B cell (primary cell): Measurements from ENCODE around the gene UBE2D3. TPM values are rescaled to one million over a fixed set of nuclear protein-coding genes. Genes with fewer than 3 reads are reported as not detected.

Source experiments
- ATAC-seq: fragments of 200-7000 bp; cut with Tn5 transposase; one replicate; pipeline ENCODE4 v1.10.0; 2021; ENCODE audit warnings: low read depth, mild to moderate bottlenecking, moderate number of reproducible peaks, moderate library complexity
- CTCF ChIA-PET: fragments of 350-600 bp; sonication (Branson Sonifier 250); formaldehyde crosslinking; loops from one replicate; lab custom pipeline; 2021; ENCODE audit warnings: antibody characterized with exemption, inconsistent platforms; lab: Charles Lee
- POLR2A ChIA-PET: fragments of 350-600 bp; sonication (Branson Sonifier 250); formaldehyde crosslinking; loops from one replicate; lab custom pipeline; 2021; ENCODE audit warnings: antibody characterized with exemption; lab: Charles Lee
- DNase-seq: peaks from one replicate; pipeline ENCODE4 v3.0.0; 2013
- H2AFZ ChIP-seq: 2 replicates; pipeline ENCODE4 v1.6.1; 2012; ENCODE audit warnings: mild to moderate bottlenecking, low read depth, low read length; ENCODE audit not compliant: insufficient read depth, poor library complexity, severe bottlenecking
- H3K27ac ChIP-seq, 2 donors: 1 replicate in 1 of 2; 2 replicates in 1 of 2; pipeline ENCODE4 v1.5.1; 2012 to 2013; ENCODE audit warnings: low read length in 2 of 2, mild to moderate bottlenecking in 2 of 2, moderate library complexity in 1 of 2
- H3K27me3 ChIP-seq, 4 experiments: fragments of 200-600 bp in 1 of 4; sonication (generic) in 1 of 4; replicated peaks in 1 of 4; 1 replicate in 2 of 4; 2 replicates in 2 of 4; pipeline versions ENCODE4 v1.6.1 to v1.7.0; 2013 to 2016; ENCODE audit warnings: low read length in 3 of 4, mild to moderate bottlenecking in 2 of 4, mixed read lengths in 1 of 4, moderate library complexity in 1 of 4; ENCODE audit not compliant: insufficient read depth in 4 of 4, control insufficient read depth in 3 of 4; ENCODE audit errors: control extremely low read depth in 1 of 4
- H3K36me3 ChIP-seq, 2 experiments: replicated peaks in 1 of 2; 1 replicate in 1 of 2; 2 replicates in 1 of 2; pipeline versions ENCODE4 v1.6.1 to v1.7.1; 2013; ENCODE audit warnings: low read length in 1 of 2; ENCODE audit not compliant: insufficient read depth in 2 of 2, control insufficient read depth in 1 of 2; ENCODE audit errors: control extremely low read depth in 1 of 2, extremely low read depth in 1 of 2
- H3K4me1 ChIP-seq, 2 donors: fragments of 200-600 bp in 1 of 2; sonication (generic) in 1 of 2; 1 replicate in 1 of 2; 2 replicates in 1 of 2; pipeline versions ENCODE4 v1.5.1 to v1.6.1; 2013 to 2017; ENCODE audit warnings: low read length in 2 of 2; ENCODE audit not compliant: control insufficient read depth in 2 of 2, insufficient read depth in 2 of 2
- H3K4me2 ChIP-seq: replicated peaks from 2 replicates; pipeline ENCODE3; 2012; ENCODE audit warnings: mild to moderate bottlenecking, low read depth, low read length; ENCODE audit not compliant: poor library complexity, severe bottlenecking
- H3K4me3 ChIP-seq, 5 experiments: fragments of 200-600 bp in 1 of 5; sonication (generic) in 1 of 5; 1 replicate in 3 of 5; 2 replicates in 2 of 5; pipeline versions ENCODE4 v1.5.1 to v1.7.0; 2011 to 2016; ENCODE audit warnings: low read length in 4 of 5, mild to moderate bottlenecking in 4 of 5, low read depth in 2 of 5, control low read depth in 1 of 5, moderate library complexity in 1 of 5; ENCODE audit not compliant: insufficient read depth in 1 of 5; ENCODE audit errors: control extremely low read depth in 1 of 5, extremely low read depth in 1 of 5
- H3K79me2 ChIP-seq: fragments of 200-600 bp; sonication (generic); one replicate; pipeline ENCODE4 v1.6.0; 2016; ENCODE audit warnings: low read length; ENCODE audit not compliant: control insufficient read depth, insufficient read depth
- H3K9ac ChIP-seq: fragments of 200-600 bp; sonication (generic); 2 replicates; pipeline ENCODE4 v1.6.1; 2017; ENCODE audit warnings: mild to moderate bottlenecking, low read length, moderate library complexity
- H3K9me3 ChIP-seq, 3 donors: one replicate each; pipeline versions ENCODE4 v1.6.1 to v1.7.1; 2013; ENCODE audit warnings: low read length in 2 of 3; ENCODE audit not compliant: control insufficient read depth in 2 of 3, insufficient read depth in 1 of 3; ENCODE audit errors: control extremely low read depth in 1 of 3
- H4K20me1 ChIP-seq: 2 replicates; pipeline ENCODE4 v1.6.0; 2012; ENCODE audit warnings: mild to moderate bottlenecking, low read length; ENCODE audit not compliant: insufficient read depth, control insufficient read depth, poor library complexity, severe bottlenecking
- H3K27ac Mint-ChIP-seq: one replicate; pipeline ENCODE4 v1.8.0; 2021; ENCODE audit warnings: mixed read lengths
- H3K27me3 Mint-ChIP-seq: one replicate; pipeline ENCODE4 v1.8.0; 2021; ENCODE audit warnings: mixed read lengths
- H3K4me1 Mint-ChIP-seq: one replicate; pipeline ENCODE4 v1.8.0; 2021; ENCODE audit warnings: mixed read lengths
- H3K4me3 Mint-ChIP-seq: one replicate; pipeline ENCODE4 v1.8.0; 2021; ENCODE audit warnings: mixed read lengths
- H3K9me3 Mint-ChIP-seq: one replicate; pipeline ENCODE4 v1.8.0; 2022; ENCODE audit warnings: mixed read lengths; ENCODE audit not compliant: insufficient read depth
- EZH2 ChIP-seq: IDR thresholded peaks from 2 replicates; pipeline ENCODE4 v1.6.1; 2012; ENCODE audit warnings: borderline replicate concordance, low read depth, mild to moderate bottlenecking, moderate library complexity, low read length; ENCODE audit not compliant: insufficient read depth, poor library complexity, severe bottlenecking
- WGBS: methylation state at CpG from one replicate; pipeline ENCODE4 v1.1.5; 2013; ENCODE audit warnings: missing lambda C conversion rate; ENCODE audit not compliant: insufficient coverage; 5-methylcytosine and 5-hydroxymethylcytosine counted together
- intact Hi-C: fragments of 100-400 bp; cut with micrococcal nuclease; formaldehyde crosslinking; loops from one replicate; pipeline ENCODE4 v1.10.0; 2022
- polyA plus RNA-seq: library from polyadenylated mRNA; depleted of rRNA; stranded (reverse); fragments of >200 nt; gene quantifications from 2 replicates; pipeline ENCODE4 v1.2.3, GENCODE V29; 2012
- total RNA-seq, 2 donors: library from RNA; stranded (reverse); fragments of 120-200 nt in 1 of 2; gene quantifications; 1 replicate in 1 of 2; 2 replicates in 1 of 2; pipeline versions ENCODE4 v1.2.3 to v1.2.4, GENCODE V29; 2013 to 2022
- TF ChIP-seq, protein P1 (sequence below): fragments of 200-600 bp; IDR thresholded peaks from one replicate; pipeline ENCODE4 v1.8.0; 2022; ENCODE audit warnings: antibody characterized with exemption, mild to moderate bottlenecking

UBE2D3 gene
- total and polyA plus RNA-seq, 2 donors (not counting 1 experiment from before 2014, with no cell fraction given) = 223 to 264 TPM

- H3K9ac ChIP-seq = no peak overlapping the region
- no peak overlapping the region for H3K4me3 Mint-ChIP-seq
- H3K4me1 Mint-ChIP-seq = no peaks in the 10 kb centered on the region
- TF ChIP-seq, protein P1, sequence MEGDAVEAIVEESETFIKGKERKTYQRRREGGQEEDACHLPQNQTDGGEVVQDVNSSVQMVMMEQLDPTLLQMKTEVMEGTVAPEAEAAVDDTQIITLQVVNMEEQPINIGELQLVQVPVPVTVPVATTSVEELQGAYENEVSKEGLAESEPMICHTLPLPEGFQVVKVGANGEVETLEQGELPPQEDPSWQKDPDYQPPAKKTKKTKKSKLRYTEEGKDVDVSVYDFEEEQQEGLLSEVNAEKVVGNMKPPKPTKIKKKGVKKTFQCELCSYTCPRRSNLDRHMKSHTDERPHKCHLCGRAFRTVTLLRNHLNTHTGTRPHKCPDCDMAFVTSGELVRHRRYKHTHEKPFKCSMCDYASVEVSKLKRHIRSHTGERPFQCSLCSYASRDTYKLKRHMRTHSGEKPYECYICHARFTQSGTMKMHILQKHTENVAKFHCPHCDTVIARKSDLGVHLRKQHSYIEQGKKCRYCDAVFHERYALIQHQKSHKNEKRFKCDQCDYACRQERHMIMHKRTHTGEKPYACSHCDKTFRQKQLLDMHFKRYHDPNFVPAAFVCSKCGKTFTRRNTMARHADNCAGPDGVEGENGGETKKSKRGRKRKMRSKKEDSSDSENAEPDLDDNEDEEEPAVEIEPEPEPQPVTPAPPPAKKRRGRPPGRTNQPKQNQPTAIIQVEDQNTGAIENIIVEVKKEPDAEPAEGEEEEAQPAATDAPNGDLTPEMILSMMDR = no peak
- TF ChIP-seq EZH2 = no peak
- H3K9me3 ChIP-seq = peaks cover 0 to 1% (median 0%) of the 10 kb centered on the region in 3 donors
- no peak for ATAC-seq
- no peak overlapping the region for H3K27ac ChIP-seq
- 100% methylated on average over 2 of the region's 4 CpGs for WGBS
- peaks cover 0 to 3% of the 10 kb centered on the region in 2 donors for H3K4me1 ChIP-seq
- no peak for DNase-seq
- ChIA-PET POLR2A (no interaction called here), CTCF (no interaction called here)
- no peak overlapping the region for H3K4me2 ChIP-seq
- intact Hi-C loops = no loop called here
- no peak overlapping the region for H3K4me3 ChIP-seq
- H2AFZ ChIP-seq = no peak overlapping the region
- H4K20me1 ChIP-seq = no peaks in the 10 kb centered on the region
- H3K27me3 Mint-ChIP-seq = no peaks in the 10 kb centered on the region
- H3K27me3 ChIP-seq = no peaks in the 10 kb centered on the region
- no peak overlapping the region for H3K27ac Mint-ChIP-seq
- no peaks in the 10 kb centered on the region for H3K79me2 ChIP-seq
- H3K9me3 Mint-ChIP-seq = no peaks in the 10 kb centered on the region
- H3K36me3 ChIP-seq = no peaks in the 10 kb centered on the region
Observed at GRCh38 chr4:102779204-102779603, 48.1 kb downstream of the UBE2D3 start.

DNA sequence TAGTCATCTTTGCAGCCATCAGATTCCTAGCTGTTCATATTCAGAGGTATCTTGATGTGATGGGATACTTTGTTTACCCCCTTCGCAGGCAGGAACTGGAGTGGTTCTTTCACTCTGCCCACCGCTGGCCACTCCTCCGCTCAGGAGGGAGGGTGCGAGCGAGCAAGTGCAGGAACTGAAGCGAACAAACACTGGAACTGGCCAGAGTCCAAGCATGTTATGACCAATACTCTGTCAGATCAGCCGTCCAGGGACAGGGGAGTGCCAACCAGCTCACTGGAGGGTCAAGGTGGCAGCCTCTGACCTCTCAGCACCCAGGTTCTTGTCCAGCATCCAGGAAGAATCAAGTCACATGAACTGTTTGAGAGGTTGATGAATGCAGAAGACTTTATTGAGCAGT lies 48.6 kb downstream of the UBE2D3 start:
- POLR2A ChIA-PET = interaction anchor here (0.6 kb wide), 1 partner anchor 72 kb away, joined by 3 read pairs; no protein-coding TSS in a partner anchor
- Mint-ChIP-seq H3K4me1 (no peaks in the 10 kb centered on the region), H3K4me3 (no peak overlapping the region), H3K9me3 (no peaks in the 10 kb centered on the region), H3K27me3 (no peaks in the 10 kb centered on the region), H3K27ac (no peak overlapping the region)
- intact Hi-C loops = no loop called here
- Histone ChIP-seq H3K27ac (no peak overlapping the region), H3K79me2 (no peaks in the 10 kb centered on the region), H3K4me1 (peaks cover 0 to 3% of the 10 kb centered on the region in 2 donors), H3K36me3 (no peaks in the 10 kb centered on the region), H3K4me3 (no peak overlapping the region), H3K27me3 (no peaks in the 10 kb centered on the region), H3K9me3 (peaks cover 0 to 1% (median 0%) of the 10 kb centered on the region in 3 donors), H3K9ac (no peak overlapping the region), H3K4me2 (no peak overlapping the region), H2AFZ (no peak overlapping the region), H4K20me1 (no peaks in the 10 kb centered on the region)
- no peak for TF ChIP-seq EZH2
- TF ChIP-seq, protein P1 = no peak
- 99% methylated on average over 7 of the region's 7 CpGs for WGBS
- no peak for ATAC-seq
- no peak for DNase-seq
- CTCF ChIA-PET = no interaction called here
